ENCODE results near the gene ABCC4. TPM values are rescaled to one million over a fixed set of nuclear protein-coding genes. Genes with fewer than 3 reads are reported as not detected.

ABCC4 gene
- total and polyA plus RNA-seq, 9 of the 15 experiments (the other 6 are each of a cell fraction or from before 2014, with no cell fraction given), result 9.4 to 46.1 (median 25.4) TPM

GRCh38 chr13:95243207-95243606 is 58.0 kb downstream of the ABCC4 start (continued):
- no peak for TF ChIP-seq ETV1 (tag; conservative IDR thresholded peaks at IDR 0.05; ENCODE audit: low read depth)
- no peak for TF ChIP-seq SAFB2 (IDR thresholded peaks at IDR 0.05; ENCODE audit: borderline replicate concordance, low read depth, low read length, severe bottlenecking)
- TF ChIP-seq TFE3 (CRISPR knock-in tag; IDR thresholded peaks at IDR 0.05), result no peak
- no peak for TF ChIP-seq MCM5 (IDR thresholded peaks at IDR 0.05; ENCODE audit: low read depth)
- TF ChIP-seq POLR2AphosphoS5 (IDR thresholded peaks at IDR 0.05; ENCODE audit: control insufficient read depth, insufficient read depth, low read depth, low read length), result peak; percentile 78
- TF ChIP-seq IFI16 (CRISPR knock-in tag; IDR thresholded peaks at IDR 0.05), result no peak
- TF ChIP-seq TCF3 (CRISPR knock-in tag; IDR thresholded peaks at IDR 0.05), result peak; percentile 90
- no peak for TF ChIP-seq PHF20 (IDR thresholded peaks at IDR 0.05; ENCODE audit: partially characterized antibody)
- TF ChIP-seq ZNF407 (IDR thresholded peaks at IDR 0.05; ENCODE audit: low read depth), result no peak
- TF ChIP-seq SOX6 (IDR thresholded peaks at IDR 0.05), result peak; percentile 59
- TF ChIP-seq CXXC5 (CRISPR knock-in tag; IDR thresholded peaks at IDR 0.05), result peak; percentile 57
- TF ChIP-seq MEF2A (IDR thresholded peaks at IDR 0.05; ENCODE audit: control insufficient read depth, low read depth, low read length), result no peak
- no peak for TF ChIP-seq PCBP2 (IDR thresholded peaks at IDR 0.05; ENCODE audit: low read depth, low read length, poor library complexity, severe bottlenecking)
- 0 out of 2 replicates have a peak, but pooled peaks have one; percentile 28 for TF ChIP-seq EHMT2 (IDR thresholded peaks at IDR 0.05)
- TF ChIP-seq TARDBP (IDR thresholded peaks at IDR 0.05), result 0 out of 2 replicates have a peak, but pooled peaks have one; percentile 16
- peak; percentile 68; the same call in 1 of the 2 replicates for TF ChIP-seq MAFF (IDR thresholded peaks at IDR 0.05; ENCODE audit: low read length)
- no peak for TF ChIP-seq KAT7 (CRISPR knock-in tag; IDR thresholded peaks at IDR 0.05; ENCODE audit: borderline replicate concordance)
- TF ChIP-seq SPI1 (IDR thresholded peaks at IDR 0.05; ENCODE audit: borderline replicate concordance, low read depth, low read length), result no peak
- TF ChIP-seq ZBTB33 (CRISPR knock-in tag; IDR thresholded peaks at IDR 0.05), result no peak

Measured in K562 (cell line).